Neural progenitor cell (in vitro differentiated cells): ENCODE measurements around the gene USP49.

ENCODE experiments used
- CTCF ChIP-seq: fragments of 200-600 bp; sonication (generic); IDR thresholded peaks from 2 replicates; pipeline ENCODE4 v1.5.1; 2017; ENCODE audit warnings: antibody characterized with exemption, mild to moderate bottlenecking
- EZH2phosphoT487 ChIP-seq: fragments of 200-600 bp; sonication (generic); IDR thresholded peaks from 2 replicates; pipeline ENCODE4 v1.6.1; 2017; ENCODE audit warnings: antibody characterized with exemption

- TF ChIP-seq EZH2phosphoT487 (no peak), CTCF (no peak)
These were observed 131.7 kb downstream of the USP49 start for GRCh38 chr6:41763470-41763869.
